ENCODE results near the gene TMEM132C.

The TMEM132C gene

DNA sequence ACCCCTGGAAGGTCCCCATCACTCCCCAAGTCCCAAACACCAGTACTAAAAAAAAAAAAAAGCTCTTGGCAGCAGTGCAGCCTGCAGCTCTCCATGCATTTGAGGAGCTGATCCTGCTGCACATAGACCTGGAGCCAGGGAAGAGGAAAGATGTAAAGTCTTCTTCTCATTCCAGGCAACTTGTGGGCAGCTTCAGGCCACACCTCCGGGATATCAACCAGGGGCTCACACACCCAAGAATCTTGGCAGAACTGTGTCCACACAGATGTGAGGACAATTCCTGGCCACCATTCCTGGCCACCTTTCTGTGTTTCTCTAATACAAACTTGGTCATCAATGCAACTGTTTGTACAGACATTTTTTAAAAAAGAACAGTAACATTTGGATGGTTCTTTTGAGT, 72.7 kb downstream of the TMEM132C start:
- no peak for DNase-seq

DNA sequence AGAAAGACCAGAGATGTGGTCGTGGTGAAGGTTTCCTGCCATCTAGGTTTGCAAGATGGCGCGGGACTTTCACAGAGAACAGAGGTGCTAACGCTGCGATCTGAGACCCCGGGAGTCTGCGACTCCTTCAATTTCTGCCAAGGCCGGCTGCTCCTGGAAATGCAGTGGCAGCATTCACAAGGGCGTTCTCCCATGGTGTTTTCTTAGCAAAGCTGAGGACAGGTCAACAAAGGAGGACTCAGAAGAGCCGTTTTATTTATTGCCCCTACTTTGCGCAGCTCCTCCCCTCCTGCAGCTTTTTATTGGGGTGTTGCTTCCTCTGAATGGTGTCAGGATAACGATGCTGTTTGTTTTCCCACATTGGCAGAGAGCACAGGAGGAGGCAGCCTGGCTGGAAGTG, 86.3 kb downstream of the TMEM132C start:
- DNase-seq = no peak

DNA sequence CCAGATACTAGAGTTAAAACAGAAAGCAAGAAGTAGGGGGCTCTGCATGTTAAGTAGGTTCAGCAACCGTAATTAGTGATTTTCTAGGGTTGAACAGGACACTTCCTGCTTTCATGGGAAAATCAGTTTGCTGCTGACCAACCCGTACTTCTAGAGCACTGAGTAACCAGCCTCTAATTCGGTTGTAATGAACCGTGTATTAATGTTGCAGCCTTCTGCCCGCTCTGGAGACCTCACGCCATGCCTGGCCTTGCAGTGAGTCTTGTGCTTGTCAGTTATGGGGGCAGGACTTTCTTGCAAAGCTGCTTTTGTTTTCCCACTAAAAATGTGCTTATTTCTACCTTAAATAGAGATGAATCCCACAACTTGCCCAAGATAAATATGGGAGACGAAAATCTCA, 89.6 kb downstream of the TMEM132C start:
- no peak for DNase-seq

DNA sequence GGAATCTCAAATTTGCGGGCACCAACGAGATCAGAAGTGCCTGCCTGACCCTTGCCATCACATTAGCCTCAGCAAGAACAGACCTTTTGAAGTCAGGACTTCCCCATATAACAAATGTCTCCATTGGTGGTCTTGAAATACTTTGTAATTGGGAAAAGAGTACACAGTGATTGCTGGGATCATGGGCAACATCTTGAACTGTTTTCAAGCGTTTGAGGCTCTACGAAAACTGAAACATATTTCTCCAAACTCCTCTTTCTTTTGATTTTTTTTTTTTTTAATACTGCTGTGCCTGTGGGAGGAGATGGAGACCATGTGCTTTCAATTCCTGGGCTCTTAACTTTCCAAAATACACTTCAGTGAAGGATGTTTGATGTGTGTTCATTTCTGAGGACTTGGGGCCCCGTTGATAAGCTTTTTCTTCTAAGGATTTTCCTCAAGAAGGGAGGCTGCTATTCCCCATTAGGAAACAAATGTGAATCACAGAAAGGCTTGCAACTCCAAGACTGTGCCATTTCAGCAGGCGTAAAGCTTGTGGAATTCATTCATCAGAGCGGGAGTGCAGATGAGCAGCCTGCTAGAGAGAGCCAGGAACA, 94.5 kb downstream of the TMEM132C start:
- DNase-seq = no peak

DNA sequence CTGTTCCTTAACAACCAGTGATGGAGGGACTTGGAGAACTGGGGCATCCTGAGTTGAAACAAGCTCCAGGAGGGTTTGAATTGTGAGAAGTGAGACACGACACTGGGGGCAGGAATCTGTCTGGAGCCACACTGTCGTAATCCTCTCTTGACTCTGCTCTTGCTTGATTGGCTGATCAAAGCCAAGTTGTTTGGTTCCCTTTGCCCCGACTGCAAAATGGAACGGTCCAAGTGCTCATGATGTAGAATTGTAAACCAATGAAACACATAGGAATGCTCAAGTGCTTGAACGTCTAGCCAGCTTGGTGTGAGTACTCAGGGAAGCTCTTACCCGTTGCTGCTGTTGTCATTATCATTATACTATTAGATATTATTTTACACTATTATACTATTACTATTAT, 98.1 kb downstream of the TMEM132C start:
- DNase-seq = no peak

DNA sequence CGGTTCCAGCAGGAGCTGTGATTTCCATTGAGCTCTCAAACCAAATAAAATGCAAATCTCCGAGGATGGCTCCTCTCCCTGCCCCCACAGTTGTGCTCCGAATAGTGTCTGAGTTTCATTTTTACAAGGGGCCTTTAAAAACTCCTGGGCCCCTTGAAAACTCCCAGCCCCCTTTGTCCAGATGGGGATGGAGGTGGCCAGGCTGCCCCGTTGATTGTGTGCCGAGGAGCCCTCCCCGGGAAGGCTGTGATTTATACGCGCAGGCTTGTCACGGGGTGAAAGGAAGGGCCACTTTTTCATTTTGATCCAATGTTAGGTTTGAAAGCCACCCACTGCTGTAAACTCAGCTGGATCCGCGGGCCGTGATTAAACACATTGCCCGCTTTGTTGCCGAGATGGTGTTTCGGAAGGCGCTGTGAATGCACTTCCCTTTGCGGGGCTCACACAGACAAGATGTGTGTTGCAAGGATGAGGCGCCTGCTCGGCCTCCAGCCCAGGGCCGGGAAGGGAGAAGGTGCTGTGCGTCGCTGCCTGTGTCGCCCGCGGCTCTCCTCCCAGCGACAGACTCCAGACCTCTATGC, 98.8 kb downstream of the TMEM132C start:
- no peak for DNase-seq

DNA sequence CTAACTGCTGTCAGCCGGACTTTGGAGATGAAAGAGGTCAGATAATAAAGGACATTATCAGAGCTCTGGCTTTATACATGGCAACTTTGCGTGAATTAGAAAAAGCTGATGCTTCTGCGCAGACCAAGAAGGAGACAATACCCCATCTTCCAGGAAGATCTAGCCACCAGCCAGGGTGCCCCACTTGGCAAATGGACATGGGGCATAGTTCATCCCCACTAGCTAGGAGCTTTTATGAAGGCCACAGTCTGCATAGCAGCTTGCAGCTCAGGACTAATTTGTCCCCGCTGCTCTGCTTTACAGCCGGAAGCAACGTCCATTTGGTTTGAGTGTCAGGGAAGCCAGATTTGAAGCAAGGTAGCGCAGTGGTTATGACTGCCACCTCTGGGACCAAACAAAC, 101.0 kb downstream of the TMEM132C start:
- DNase-seq = no peak

DNA sequence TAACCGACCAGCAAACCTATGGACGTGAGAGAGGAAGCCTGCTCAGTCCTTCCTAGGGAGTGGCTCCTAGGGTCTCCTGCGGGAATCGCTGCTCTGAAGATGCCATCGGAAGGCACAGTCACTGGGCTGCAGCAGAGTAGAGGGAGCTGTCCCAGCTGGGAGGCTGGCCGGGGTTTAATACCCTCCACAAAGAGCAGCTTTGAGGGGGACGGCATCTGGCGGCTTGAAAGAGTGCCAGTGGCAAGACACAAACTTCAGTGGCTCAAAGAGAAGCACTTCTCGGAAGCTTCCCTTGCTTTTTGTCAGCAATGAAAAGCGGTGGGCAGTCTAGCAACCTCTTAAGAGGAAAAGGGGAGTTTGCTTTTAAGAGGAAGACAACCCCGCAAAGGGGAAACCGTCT, 114.6 kb downstream of the TMEM132C start:
- DNase-seq = no peak

DNA sequence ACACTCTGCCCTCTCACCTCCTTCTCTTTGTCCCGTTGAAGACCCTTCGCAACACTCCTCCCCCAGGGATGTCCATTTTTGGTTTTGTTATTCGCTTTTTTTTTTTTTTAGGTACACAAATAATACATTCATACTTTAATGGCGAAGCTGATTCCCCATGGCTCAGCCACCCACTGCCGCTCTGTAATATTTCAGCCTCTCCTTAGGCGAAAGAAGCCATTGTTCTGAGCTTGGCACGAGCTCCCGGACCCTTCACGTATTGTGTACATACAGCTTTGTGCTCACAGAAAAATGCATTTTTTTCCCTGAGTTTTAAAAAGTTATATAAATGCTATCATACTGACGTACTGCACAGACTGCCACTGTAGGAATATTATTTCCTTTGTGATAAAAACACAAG, 115.0 kb downstream of the TMEM132C start:
- no peak for DNase-seq

DNA sequence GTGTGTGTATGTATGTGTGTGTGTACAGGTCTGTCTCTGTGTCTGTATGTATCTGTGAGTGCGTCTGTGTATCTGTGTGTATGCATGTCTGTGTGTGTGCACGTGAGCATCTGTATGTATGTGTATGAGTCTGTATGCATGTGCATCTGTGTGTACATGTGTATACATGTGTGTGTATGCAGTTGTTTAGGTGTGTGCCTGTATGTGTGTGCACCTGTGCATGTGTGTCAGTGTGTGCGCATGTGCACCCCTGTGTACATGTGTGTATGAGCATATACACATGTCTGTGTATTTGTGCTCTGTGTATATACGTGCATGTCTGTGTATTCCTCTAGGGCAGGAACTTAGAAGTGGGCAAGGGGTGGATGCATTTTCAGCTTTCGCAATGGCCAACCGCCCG, 116.0 kb downstream of the TMEM132C start:
- no peak for DNase-seq

DNA sequence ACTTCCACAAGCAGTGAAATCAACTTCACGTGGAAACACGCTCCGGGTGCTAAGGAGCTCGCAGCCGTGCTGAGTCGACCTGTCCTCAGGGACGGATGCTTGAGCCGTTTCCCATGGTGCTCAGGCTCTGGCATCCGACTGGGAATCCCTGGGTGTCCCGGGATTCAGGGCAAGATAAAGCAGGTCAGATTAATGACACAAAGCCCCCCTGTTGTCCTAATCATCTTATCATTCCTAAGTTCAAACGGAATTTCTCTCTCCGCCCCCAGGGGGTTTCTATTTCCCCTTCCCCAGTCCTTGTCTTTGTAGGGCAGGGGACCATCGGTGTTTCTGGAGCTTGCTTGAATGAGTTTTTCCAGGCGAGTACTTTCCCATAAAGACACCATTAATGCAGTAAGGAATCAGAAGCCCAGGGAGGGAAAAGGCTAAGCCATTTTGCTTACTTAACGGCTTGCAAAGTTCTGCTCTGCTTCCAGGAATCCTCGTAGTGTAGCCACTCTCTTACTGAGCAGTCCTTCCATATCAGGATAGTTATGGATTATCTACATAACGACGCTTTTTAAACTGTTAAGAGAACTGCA, 116.5 kb downstream of the TMEM132C start:
- DNase-seq = no peak

DNA sequence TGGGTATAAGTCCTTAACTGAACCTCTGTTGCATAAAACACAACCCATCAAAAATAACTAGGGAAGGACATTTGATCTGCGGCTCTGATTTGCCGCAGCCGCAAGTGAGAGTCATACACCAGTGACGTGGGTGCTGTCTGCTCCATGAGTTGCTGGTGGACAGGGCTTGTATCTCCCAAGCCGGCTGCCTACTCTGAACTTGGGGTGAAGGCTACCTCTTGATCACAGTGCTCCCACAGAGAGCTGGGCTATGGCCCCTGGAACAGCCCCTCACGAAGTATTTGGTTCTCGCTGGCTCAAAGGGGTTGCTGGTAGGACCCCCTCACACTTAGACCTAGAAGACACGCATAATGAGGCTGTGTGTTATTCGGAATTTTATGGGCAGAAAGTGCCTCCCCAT, 118.8 kb downstream of the TMEM132C start:
- no peak for DNase-seq

DNA sequence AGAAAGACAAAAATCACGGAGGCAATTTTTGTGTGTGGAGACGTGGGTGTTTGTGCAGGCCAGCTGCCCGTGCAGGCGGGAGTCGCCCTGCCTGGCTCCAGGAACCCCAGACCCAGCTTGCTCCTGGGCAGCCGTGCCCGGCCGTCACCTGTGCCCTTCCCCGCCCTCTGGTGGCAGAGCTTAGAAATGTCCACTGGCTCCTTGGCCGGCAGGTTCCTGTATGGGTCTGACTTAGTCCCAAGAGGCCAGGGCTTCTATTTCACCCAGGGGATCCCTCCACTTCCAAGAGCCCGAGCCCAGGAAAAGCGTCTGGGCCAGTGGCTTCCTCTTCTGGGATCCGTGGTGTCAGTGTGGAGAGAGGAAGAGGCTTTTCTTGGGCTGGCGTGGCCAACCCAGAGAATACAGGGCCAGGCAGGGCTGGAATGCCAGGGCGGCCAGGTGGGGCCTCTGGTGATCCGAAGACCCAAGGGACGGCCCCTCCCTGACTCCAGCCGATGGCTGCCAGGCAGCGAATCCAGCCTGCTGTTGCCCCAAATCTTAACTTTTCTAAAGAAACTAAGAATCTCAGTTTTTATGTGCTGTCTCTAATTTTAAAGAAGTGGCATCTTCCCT, 120.9 kb downstream of the TMEM132C start:
- no peak for DNase-seq

DNA sequence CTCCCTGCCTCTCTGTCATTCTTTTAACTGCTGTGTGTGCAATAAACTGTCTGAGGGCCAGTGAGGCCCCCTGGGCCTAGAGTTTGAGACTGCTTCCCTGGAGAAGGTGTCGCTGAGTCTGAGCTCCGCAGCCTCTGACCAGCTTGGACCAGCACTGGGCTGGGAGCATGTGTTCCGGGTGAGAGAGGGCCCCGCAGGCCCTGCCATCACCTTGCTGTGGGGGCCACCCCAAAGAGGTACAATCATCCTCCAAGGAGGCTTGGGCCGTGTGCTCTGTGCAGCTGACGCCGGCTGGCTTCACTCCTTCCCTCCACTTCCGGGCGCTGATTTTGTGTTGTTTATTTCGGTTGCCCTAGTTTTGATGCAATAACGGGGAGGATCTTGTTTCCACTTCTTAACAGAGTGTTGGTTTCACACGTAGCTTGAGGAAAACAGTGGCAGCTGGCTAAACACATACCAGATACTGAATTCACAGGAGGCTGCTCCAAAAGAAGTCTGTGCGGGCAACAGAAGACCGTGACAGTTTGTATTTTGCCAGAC, 121.6 kb downstream of the TMEM132C start:
- no peak for DNase-seq

DNA sequence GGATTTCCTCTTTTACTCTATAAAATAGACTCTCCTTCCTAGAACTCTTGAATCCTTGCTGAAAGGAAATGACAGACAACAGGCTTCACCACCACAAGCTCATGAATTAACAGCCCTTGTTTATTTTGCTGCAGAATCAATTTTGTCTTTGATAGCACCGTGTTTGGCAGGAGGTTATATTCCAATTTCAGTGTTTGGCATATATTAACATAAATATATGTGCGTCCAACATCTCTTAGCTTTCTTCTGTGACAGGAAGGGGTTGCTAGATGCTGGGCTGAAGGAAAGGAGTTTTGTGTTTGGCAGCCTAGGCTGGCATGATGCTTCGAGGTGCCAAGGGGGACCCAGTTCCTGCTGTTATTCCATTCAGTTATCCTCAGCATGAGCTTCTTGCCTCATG, 126.4 kb downstream of the TMEM132C start:
- DNase-seq = no peak

DNA sequence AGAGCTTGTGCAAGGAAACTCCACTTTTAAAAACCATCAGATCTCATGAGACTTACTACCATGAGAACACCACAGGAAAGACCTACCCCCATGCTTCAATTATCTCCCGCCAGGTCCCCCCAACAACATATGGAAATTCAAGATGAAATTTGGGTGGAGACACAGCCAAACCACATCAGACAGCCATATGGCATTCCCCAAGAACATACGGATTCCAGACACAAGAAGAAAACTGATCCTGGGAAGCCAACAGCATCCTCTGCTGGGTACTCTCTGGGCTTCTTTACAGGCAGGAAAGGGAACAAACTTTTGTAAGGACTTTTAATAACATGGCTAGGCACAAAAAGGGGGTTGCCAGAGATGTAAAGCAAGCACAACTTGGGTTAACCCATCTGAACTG, 127.2 kb downstream of the TMEM132C start:
- no peak for DNase-seq

DNA sequence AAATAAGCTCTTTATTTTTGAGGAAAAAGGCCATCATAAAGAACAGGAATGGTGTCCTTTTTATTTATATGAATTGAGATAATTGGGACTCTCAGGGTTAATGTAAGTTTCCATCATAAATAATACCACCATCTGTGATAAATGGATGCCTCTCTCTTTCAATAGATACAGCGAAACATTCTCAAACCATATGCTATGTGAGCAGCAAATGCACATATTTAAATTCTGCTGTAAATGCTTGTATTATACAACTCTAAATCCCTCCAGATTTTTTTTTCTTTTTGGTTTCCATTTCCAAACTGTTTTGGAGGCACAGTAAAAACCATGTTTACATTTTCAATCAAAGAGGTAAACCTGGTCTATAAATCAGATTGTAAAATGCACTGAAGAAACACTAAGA, 132.3 kb downstream of the TMEM132C start:
- DNase-seq = no peak

DNA sequence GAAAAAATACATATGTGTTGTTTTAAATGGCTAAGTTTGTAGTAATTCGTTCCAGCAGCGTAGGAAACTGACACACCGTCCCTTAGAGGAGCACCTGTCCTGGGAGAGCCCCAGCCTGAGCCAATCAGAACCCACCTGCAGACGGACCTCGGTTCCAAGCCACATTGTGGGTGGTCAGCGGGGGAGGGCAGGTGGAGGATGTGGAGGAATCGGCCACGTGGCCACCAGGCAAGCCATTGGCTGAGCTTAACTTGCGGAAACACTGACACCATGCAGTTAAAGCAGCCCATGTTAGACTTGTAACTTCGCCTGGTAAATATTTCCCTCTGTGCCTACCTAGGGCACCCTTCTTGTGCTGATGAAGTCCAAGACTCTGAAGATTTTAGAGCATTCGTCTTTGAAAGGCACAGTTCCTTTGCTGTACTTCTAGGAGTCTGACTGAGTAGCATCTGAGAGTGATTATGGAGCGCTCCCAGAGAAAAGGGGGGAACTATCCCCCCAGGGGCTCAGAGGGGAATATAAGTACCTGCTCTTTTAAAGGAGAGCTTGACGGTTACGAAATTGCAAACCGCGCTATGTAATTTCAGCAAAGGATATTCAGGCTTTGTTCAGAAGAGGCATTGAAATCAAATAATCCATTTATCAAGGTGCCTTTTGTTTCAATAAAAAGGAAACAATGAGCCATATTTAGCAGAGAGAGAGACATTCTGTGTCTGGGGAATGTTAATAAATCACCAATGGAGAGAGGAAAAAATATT, 135.7 kb downstream of the TMEM132C start:
- DNase-seq = no peak

DNA sequence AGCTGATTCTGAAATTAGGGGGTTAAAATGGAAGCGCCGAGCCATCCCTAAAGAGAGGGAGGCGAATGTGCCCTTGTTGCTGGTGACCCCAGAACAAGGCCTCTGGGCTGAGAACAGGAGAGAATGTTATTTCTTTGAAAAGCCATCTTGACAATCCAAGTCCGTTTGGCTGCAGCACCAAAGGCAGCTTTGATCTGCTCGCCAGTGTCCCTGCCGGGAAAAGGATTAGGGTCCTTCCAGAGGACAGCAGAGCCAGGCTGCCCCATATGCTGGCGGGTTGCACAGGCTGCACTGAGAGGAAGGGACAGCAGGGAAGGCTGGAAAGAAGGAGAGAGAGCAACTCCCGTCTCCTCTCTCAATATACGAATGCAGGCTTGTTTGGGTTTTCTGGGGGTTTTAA, 141.7 kb downstream of the TMEM132C start:
- no peak for DNase-seq

DNA sequence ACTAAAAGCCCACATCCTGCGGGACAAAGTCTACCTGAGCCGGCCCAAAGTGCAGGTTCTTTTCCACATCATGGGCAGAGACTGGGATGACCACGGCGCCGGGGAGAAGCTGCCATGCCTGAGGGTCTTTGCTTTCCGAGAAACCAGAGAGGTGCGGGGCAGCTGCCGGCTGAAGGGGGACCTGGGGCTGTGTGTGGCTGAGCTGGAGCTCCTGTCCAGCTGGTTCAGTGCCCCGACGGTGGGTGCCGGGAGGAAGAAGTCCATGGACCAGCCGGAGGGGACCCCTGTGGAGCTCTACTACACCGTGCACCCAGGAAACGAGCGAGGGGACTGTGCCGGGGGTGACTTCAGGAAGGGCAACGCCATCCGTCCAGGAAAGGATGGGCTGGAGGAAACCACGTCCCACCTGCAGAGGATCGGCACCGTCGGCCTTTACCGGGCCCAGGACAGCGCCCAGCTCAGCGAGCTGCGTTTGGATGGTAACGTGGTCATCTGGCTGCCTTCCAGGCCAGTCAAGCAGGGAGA, 148.1 kb downstream of the TMEM132C start:
- no peak for DNase-seq

DNA sequence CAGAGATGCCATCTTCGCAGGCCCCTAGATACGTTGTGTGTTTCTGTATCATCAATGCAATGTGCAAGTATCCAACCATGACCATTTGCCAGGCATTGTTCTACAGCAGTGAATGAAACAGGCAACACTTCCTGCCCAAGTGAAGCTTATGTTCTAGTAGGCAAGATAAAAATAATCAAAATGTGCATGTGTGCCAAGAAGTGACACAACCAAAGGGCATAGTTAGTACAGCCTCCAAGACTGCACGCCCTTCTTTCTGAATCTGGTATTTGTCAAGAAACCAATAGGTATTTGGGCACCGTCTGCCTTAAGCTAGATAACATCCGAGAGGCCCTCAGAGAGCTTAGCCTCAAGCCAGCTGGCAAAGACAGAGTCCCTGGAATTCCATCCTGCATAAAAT, 152.0 kb downstream of the TMEM132C start:
- no peak for DNase-seq

DNA sequence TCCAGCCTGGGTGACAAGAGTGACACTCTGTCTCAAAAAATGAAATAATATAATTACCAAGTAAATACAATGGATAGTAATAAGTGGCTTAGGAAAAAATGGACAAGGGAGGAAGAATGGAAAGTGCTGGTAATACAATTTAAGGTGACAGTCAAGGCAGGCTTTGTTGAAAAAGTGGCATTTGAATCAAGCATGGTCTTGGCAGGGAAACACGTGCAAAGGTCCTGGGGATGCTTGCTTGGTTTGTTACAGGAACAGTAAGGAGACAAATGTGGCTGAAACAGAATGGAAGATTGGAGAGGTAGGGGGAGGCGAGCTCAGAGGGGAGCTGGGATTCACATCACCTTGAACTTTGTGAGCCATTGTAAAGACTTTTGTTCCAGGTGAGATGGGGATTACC, 153.2 kb downstream of the TMEM132C start:
- DNase-seq = no peak

DNA sequence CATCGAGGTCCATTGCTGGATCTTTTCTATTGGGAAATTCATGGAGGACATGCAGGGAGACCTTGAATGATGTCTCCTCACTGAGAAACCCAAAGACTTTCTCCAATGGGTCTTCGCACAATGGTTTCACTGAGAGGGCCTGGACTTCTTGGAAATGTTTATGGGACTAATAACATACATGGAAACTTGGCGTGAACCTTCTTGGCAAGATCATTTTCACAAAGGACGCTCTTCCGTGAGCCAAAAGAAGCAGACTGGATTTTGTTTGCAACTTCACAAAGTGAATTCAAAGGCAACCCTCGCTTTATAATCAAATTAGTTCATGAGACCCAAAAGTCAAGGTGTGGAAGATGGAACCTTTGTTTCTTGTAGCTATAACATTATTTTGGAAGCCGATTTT, 154.4 kb downstream of the TMEM132C start:
- no peak for DNase-seq

Data from activated naive CD4-positive, alpha-beta T cell treated with Interleukin-2 at 50 U/mL for 16 hours (primary cell).